ENCODE measurements around the gene LRRC2.

DNA sequence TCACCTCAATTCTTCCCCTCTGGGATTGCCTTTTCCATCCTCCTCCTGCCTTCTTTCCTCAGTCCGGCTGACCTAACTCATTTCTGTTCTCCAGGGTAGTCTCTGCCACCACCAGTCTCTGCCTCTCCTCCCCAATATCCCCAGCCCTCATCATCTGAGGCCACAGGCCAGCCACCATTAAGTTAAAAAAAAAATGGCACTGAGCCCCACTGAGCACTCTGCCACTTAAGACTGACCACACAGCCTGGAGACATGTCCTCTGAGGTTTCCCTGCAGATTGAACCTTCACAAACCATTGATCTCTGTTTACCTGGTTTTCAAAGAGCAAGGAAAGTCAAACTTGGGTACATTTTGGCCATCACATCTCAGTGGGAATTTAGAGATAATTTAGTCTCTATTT, 13.6 kb downstream of the LRRC2 start:
- TF ChIP-seq, protein P1, sequence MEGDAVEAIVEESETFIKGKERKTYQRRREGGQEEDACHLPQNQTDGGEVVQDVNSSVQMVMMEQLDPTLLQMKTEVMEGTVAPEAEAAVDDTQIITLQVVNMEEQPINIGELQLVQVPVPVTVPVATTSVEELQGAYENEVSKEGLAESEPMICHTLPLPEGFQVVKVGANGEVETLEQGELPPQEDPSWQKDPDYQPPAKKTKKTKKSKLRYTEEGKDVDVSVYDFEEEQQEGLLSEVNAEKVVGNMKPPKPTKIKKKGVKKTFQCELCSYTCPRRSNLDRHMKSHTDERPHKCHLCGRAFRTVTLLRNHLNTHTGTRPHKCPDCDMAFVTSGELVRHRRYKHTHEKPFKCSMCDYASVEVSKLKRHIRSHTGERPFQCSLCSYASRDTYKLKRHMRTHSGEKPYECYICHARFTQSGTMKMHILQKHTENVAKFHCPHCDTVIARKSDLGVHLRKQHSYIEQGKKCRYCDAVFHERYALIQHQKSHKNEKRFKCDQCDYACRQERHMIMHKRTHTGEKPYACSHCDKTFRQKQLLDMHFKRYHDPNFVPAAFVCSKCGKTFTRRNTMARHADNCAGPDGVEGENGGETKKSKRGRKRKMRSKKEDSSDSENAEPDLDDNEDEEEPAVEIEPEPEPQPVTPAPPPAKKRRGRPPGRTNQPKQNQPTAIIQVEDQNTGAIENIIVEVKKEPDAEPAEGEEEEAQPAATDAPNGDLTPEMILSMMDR (IDR thresholded peaks at IDR 0.05), result no peak
- no peak for TF ChIP-seq POLR2A (IDR thresholded peaks at IDR 0.05)

Data from tibial nerve (tissue), 3 donors.